GM18505 (cell line): ENCODE measurements around the gene XIRP2.
"Not testable (repeated sequence)": the region's sequence is repeated elsewhere in the genome, so short reads cannot be mapped to it uniquely, and the experiment has no call there.

Source experiments
- ATAC-seq: cut with Tn5 transposase; IDR thresholded peaks from one replicate; pipeline ENCODE4 v1.9.1; 2021; ENCODE audit not compliant: unreplicated experiment
- POLR2A ChIP-seq: IDR thresholded peaks from 4 replicates; pipeline ENCODE4 v1.6.1; 2011; ENCODE audit warnings: borderline replicate concordance; ENCODE audit not compliant: insufficient read depth, insufficient read length; ENCODE audit errors: extremely low read depth

The XIRP2 gene

GRCh38 chr2:167048829-167049228 lies 160.5 kb downstream of the XIRP2 start:
- ATAC-seq = no peak
- TF ChIP-seq POLR2A = no peak

GRCh38 chr2:167049659-167050058 lies 161.4 kb downstream of the XIRP2 start:
- no peak for TF ChIP-seq POLR2A
- no peak for ATAC-seq

- no peak for ATAC-seq
- no peak for TF ChIP-seq POLR2A
Observed at GRCh38 chr2:167052825-167053224, 164.5 kb downstream of the XIRP2 start.

- ATAC-seq = no peak
- TF ChIP-seq POLR2A = no peak
Observed at GRCh38 chr2:167054881-167055280, 166.6 kb downstream of the XIRP2 start.

- ATAC-seq = no peak
- no peak for TF ChIP-seq POLR2A
Observed at GRCh38 chr2:167057446-167057845, 169.2 kb downstream of the XIRP2 start.

GRCh38 chr2:167059173-167059572 lies 170.9 kb downstream of the XIRP2 start:
- no peak for ATAC-seq
- no peak for TF ChIP-seq POLR2A

GRCh38 chr2:167069855-167070254 lies 181.6 kb downstream of the XIRP2 start:
- no peak for ATAC-seq

GRCh38 chr2:167075708-167076107 lies 187.4 kb downstream of the XIRP2 start:
- not testable (repeated sequence) for ATAC-seq

More at GRCh38 chr2:167069855-167070254, 181.6 kb downstream of the XIRP2 start:
- no peak for TF ChIP-seq POLR2A

GRCh38 chr2:167098931-167099330 lies 210.7 kb downstream of the XIRP2 start:
- ATAC-seq = not testable (repeated sequence)

- no peak for ATAC-seq
- no peak for TF ChIP-seq POLR2A
Observed at GRCh38 chr2:167100506-167100905, 212.2 kb downstream of the XIRP2 start.

- ATAC-seq = no peak
- no peak for TF ChIP-seq POLR2A
Observed at GRCh38 chr2:167103028-167103756, 214.9 kb downstream of the XIRP2 start.

- ATAC-seq = no peak
- no peak for TF ChIP-seq POLR2A
Observed at GRCh38 chr2:167103757-167104133, 215.5 kb downstream of the XIRP2 start.

- no peak for TF ChIP-seq POLR2A
- ATAC-seq = no peak
Observed at GRCh38 chr2:167104691-167105090, 216.4 kb downstream of the XIRP2 start.

- ATAC-seq = not testable (repeated sequence)
Observed at GRCh38 chr2:167109682-167110081, 221.4 kb downstream of the XIRP2 start.

- no peak for ATAC-seq
- no peak for TF ChIP-seq POLR2A
Observed at GRCh38 chr2:167110345-167110744, 222.1 kb downstream of the XIRP2 start.
